HEK293T (cell line): ENCODE data around the gene CDH13.

Experiments
- ARNT ChIP-seq: fragments of 450-650 bp; IDR thresholded peaks from 2 replicates; pipeline ENCODE4 v1.6.1; 2017; ENCODE audit warnings: mild to moderate bottlenecking
- BHLHE40 ChIP-seq: fragments of 450-650 bp; IDR thresholded peaks from 2 replicates; pipeline ENCODE4 v1.6.1; 2016; ENCODE audit warnings: mild to moderate bottlenecking, moderate library complexity, borderline replicate concordance
- ELF4 ChIP-seq: fragments of 450-650 bp; IDR thresholded peaks from 2 replicates; pipeline ENCODE4 v1.6.1; 2017; ENCODE audit warnings: antibody characterized with exemption
- FOXA1 ChIP-seq: fragments of 450-650 bp; IDR thresholded peaks from 2 replicates; pipeline ENCODE4 v1.6.1; 2016; ENCODE audit warnings: mild to moderate bottlenecking
- FOXK2 ChIP-seq: fragments of 450-650 bp; IDR thresholded peaks from 2 replicates; pipeline ENCODE4 v1.6.1; 2016; ENCODE audit warnings: mild to moderate bottlenecking
- FOXM1 ChIP-seq: fragments of 450-650 bp; IDR thresholded peaks from 2 replicates; pipeline ENCODE4 v1.6.1; 2017; ENCODE audit warnings: mild to moderate bottlenecking, borderline replicate concordance
- HDGF ChIP-seq: fragments of 450-650 bp; IDR thresholded peaks from 2 replicates; pipeline ENCODE4 v1.6.1; 2017; ENCODE audit warnings: antibody characterized with exemption, borderline replicate concordance
- LEF1 ChIP-seq: fragments of 450-650 bp; IDR thresholded peaks from 2 replicates; pipeline ENCODE4 v1.6.1; 2017; ENCODE audit warnings: mild to moderate bottlenecking, borderline replicate concordance
- NFRKB ChIP-seq: fragments of 450-650 bp; IDR thresholded peaks from 2 replicates; pipeline ENCODE4 v1.6.1; 2016; ENCODE audit warnings: mild to moderate bottlenecking, moderate library complexity
- SP1 ChIP-seq: fragments of 450-650 bp; IDR thresholded peaks from 2 replicates; pipeline ENCODE4 v1.6.1; 2017
- SUZ12 ChIP-seq: fragments of 450-650 bp; IDR thresholded peaks from 2 replicates; pipeline ENCODE4 v1.6.1; 2016; ENCODE audit warnings: mild to moderate bottlenecking
- ZNF384 ChIP-seq: fragments of 450-650 bp; IDR thresholded peaks from 2 replicates; pipeline ENCODE4 v1.6.1; 2016
- TF ChIP-seq, protein P1 (sequence below): fragments of 450-650 bp; IDR thresholded peaks from 2 replicates; pipeline ENCODE4 v1.6.1; 2016

DNA sequence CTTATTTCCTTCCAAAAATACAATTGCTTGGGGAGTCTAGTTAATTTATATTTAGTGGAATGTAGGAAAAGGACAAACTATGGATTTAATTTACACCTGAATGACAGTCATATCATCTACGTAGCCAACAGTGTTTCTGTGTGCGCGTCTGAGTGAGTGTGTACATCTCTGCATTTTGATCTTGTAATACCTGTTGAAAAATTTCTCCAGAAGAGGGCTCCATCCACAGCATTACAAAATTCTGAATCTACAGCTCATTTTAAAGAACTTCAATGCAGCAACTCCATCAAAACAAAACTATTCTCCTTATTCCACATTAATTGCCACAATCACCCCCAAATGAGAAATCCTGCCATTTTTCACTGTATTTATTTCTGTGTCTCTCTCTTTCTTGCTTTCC lies 3.9 kb downstream of the CDH13 start:
- TF ChIP-seq LEF1 = no peak
- TF ChIP-seq, protein P1, sequence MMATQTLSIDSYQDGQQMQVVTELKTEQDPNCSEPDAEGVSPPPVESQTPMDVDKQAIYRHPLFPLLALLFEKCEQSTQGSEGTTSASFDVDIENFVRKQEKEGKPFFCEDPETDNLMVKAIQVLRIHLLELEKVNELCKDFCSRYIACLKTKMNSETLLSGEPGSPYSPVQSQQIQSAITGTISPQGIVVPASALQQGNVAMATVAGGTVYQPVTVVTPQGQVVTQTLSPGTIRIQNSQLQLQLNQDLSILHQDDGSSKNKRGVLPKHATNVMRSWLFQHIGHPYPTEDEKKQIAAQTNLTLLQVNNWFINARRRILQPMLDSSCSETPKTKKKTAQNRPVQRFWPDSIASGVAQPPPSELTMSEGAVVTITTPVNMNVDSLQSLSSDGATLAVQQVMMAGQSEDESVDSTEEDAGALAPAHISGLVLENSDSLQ = no peak
- TF ChIP-seq FOXK2 = no peak
- TF ChIP-seq ELF4 = no peak
- no peak for TF ChIP-seq BHLHE40
- no peak for TF ChIP-seq FOXM1
- TF ChIP-seq SUZ12 = no peak
- TF ChIP-seq NFRKB = no peak
- no peak for TF ChIP-seq ARNT
- TF ChIP-seq ZNF384 = no peak
- no peak for TF ChIP-seq HDGF
- TF ChIP-seq FOXA1 = no peak
- TF ChIP-seq SP1 = no peak
